ENCODE data around the gene KDSR.
A peak's percentile ranks its signal among the peaks of the same experiment; 100 is the strongest.

Gene KDSR

GRCh38 chr18:63321291-63321690 is 45.7 kb downstream of the KDSR start:
- no peak for DNase-seq (ENCODE audit: low read depth)

GRCh38 chr18:63320975-63321265 is 46.1 kb downstream of the KDSR start:
- DNase-seq (ENCODE audit: low read depth), result no peak

GRCh38 chr18:63320123-63320974 is 46.7 kb downstream of the KDSR start:
- peak; percentile 80 for DNase-seq (ENCODE audit: low read depth)

- DNase-seq (ENCODE audit: low read depth), result peak; percentile 53
Measured at GRCh38 chr18:63319383-63320122, 47.5 kb downstream of the KDSR start, which contains the start of gene BCL2. Gene BCL2, minus strand, starts transcription at chr18:63319769.

GRCh38 chr18:63318889-63319382 is 48.1 kb downstream of the KDSR start:
- DNase-seq (ENCODE audit: low read depth), result no peak

- DNase-seq (ENCODE audit: low read depth), result peak; percentile 11
Measured at GRCh38 chr18:63317982-63318888, 48.8 kb downstream of the KDSR start.

- no peak for DNase-seq (ENCODE audit: low read depth)
Measured at GRCh38 chr18:63317556-63317946, 49.5 kb downstream of the KDSR start.

GRCh38 chr18:63316612-63317555 is 50.1 kb downstream of the KDSR start:
- no peak for DNase-seq (ENCODE audit: low read depth)

GRCh38 chr18:63315876-63316275 is 51.1 kb downstream of the KDSR start:
- DNase-seq (ENCODE audit: low read depth), result no peak

GRCh38 chr18:63315131-63315662 is 51.8 kb downstream of the KDSR start:
- DNase-seq (ENCODE audit: low read depth), result no peak

- DNase-seq (ENCODE audit: low read depth), result no peak
Measured at GRCh38 chr18:63314062-63314790, 52.8 kb downstream of the KDSR start.

- no peak for DNase-seq (ENCODE audit: low read depth)
Measured at GRCh38 chr18:63313396-63313917, 53.5 kb downstream of the KDSR start.

- no peak for DNase-seq (ENCODE audit: low read depth)
Measured at GRCh38 chr18:63312737-63313395, 54.1 kb downstream of the KDSR start.

GRCh38 chr18:63312019-63312409 is 55.0 kb downstream of the KDSR start:
- no peak for DNase-seq (ENCODE audit: low read depth)

GRCh38 chr18:63311118-63312018 is 55.6 kb downstream of the KDSR start:
- no peak for DNase-seq (ENCODE audit: low read depth)

- DNase-seq (ENCODE audit: low read depth), result no peak
Measured at GRCh38 chr18:63309422-63309821, 57.6 kb downstream of the KDSR start.

GRCh38 chr18:63307551-63308200 is 59.3 kb downstream of the KDSR start:
- DNase-seq (ENCODE audit: low read depth), result no peak
